A549 (cell line): ENCODE measurements around the gene HOXB4. TPM values are rescaled to one million over a fixed set of nuclear protein-coding genes. Genes with fewer than 3 reads are reported as not detected.

Source experiments
- ATAC-seq, 2 experiments: fragments of 200-7000 bp in 1 of 2; fragments of >200 bp in 1 of 2; cut with Nextera tagmentation in 1 of 2; cut with Tn5 transposase in 1 of 2; 3 replicates each; pipeline versions ENCODE4 v1.8.0 to v1.9.1; 2018 to 2020; ENCODE audit warnings: mild to moderate bottlenecking in 1 of 2, moderate library complexity in 1 of 2
- CTCF ChIA-PET: fragments of 300-600 bp; sonication (Branson Sonifier 250); formaldehyde crosslinking; extraction: SDS; loops from one replicate; lab custom pipeline; 2021; ENCODE audit warnings: antibody characterized with exemption, inconsistent platforms; lab: Yijun Ruan, JAX
- POLR2A ChIA-PET: fragments of 350-600 bp; formaldehyde crosslinking; extraction: SDS; loops from one replicate; lab custom pipeline; 2021; ENCODE audit warnings: antibody characterized with exemption, inconsistent platforms; lab: Yijun Ruan, JAX
- DNase-seq, 2 experiments: peaks; one replicate each; pipeline versions ENCODE4 v3.0.0 to v3.0.0-alpha.2; 2011 to 2016; ENCODE audit warnings: low read depth in 1 of 2, low spot score in 1 of 2
- FAIRE-seq: peaks from 2 replicates; lab custom pipeline; 2011; peaks lifted over from hg19 to GRCh38; lab: Jason Lieb, UNC
- H3K27ac ChIP-seq, 2 experiments: fragments of >200 bp; sonication (Bioruptor Twin); formaldehyde crosslinking; 3 replicates each; pipeline ENCODE4 v1.5.1; 2016 to 2017
- H3K4me1 ChIP-seq: fragments of >200 bp; sonication (Bioruptor Twin); formaldehyde crosslinking; 3 replicates; pipeline ENCODE4 v1.6.1; 2016
- H3K4me2 ChIP-seq: fragments of >200 bp; sonication (Bioruptor Twin); formaldehyde crosslinking; 3 replicates; pipeline ENCODE4 v1.6.1; 2016
- H3K4me3 ChIP-seq: fragments of >200 bp; sonication (Bioruptor Twin); formaldehyde crosslinking; 3 replicates; pipeline ENCODE4 v1.5.1; 2016
- H3K9me3 ChIP-seq: fragments of >200 bp; sonication (Bioruptor Twin); formaldehyde crosslinking; 3 replicates; pipeline ENCODE4 v1.6.1; 2016
- CEBPB ChIP-seq, 2 experiments: fragments of >200 bp in 1 of 2; sonication (Bioruptor Twin) in 1 of 2; formaldehyde crosslinking in 1 of 2; IDR thresholded peaks; 2 replicates each; pipeline ENCODE4 v1.6.1; 2012 to 2016
- CHD2 ChIP-seq: fragments of 150-350 bp; IDR thresholded peaks from 2 replicates; pipeline ENCODE4 v1.6.1; 2014; ENCODE audit warnings: low read length; ENCODE audit not compliant: partially characterized antibody
- EP300 ChIP-seq, 2 experiments: fragments of >200 bp; sonication (Bioruptor Twin); formaldehyde crosslinking; IDR thresholded peaks; 2 replicates in 1 of 2; 3 replicates in 1 of 2; pipeline ENCODE4 v1.6.1; 2016 to 2017
- FOSB ChIP-seq: fragments of 250-450 bp; sonication (Bioruptor Pico); IDR thresholded peaks from 2 replicates; pipeline ENCODE4 v1.5.0; 2020; ENCODE audit warnings: mild to moderate bottlenecking, moderate library complexity
- FOXS1 ChIP-seq: fragments of 250-450 bp; sonication (Bioruptor Pico); IDR thresholded peaks from 2 replicates; pipeline ENCODE4 v1.5.0; 2020; ENCODE audit warnings: mild to moderate bottlenecking, moderate library complexity
- GATA3 ChIP-seq: IDR thresholded peaks from 2 replicates; pipeline ENCODE4 v1.6.1; 2012; ENCODE audit warnings: borderline replicate concordance
- HEYL ChIP-seq: fragments of 250-450 bp; sonication (Bioruptor Pico); IDR thresholded peaks from 2 replicates; pipeline ENCODE4 v1.8.0; 2021; ENCODE audit warnings: mild to moderate bottlenecking, moderate library complexity
- HOXA7 ChIP-seq: fragments of 250-450 bp; sonication (Bioruptor Pico); IDR thresholded peaks from 2 replicates; pipeline ENCODE4 v1.5.0; 2020; ENCODE audit warnings: mild to moderate bottlenecking, moderate library complexity
- HOXB13 ChIP-seq: fragments of 250-450 bp; sonication (Bioruptor Pico); IDR thresholded peaks from 2 replicates; pipeline ENCODE4 v1.5.0; 2020; ENCODE audit warnings: low read depth, mild to moderate bottlenecking, moderate library complexity
- MAFK ChIP-seq: fragments of 450-650 bp; IDR thresholded peaks from 2 replicates; pipeline ENCODE4 v1.6.1; 2014; ENCODE audit not compliant: partially characterized antibody
- NPAS2 ChIP-seq: fragments of 250-450 bp; sonication (Bioruptor Pico); IDR thresholded peaks from 2 replicates; pipeline ENCODE4 v1.8.0; 2022; ENCODE audit warnings: mild to moderate bottlenecking, moderate library complexity, borderline replicate concordance
- PHF8 ChIP-seq: fragments of 200-600 bp; sonication (generic); IDR thresholded peaks from 2 replicates; pipeline ENCODE4 v1.6.1; 2016; ENCODE audit warnings: low read depth, mild to moderate bottlenecking, antibody characterized with exemption, moderate library complexity, borderline replicate concordance
- POLR2A ChIP-seq: IDR thresholded peaks from 2 replicates; pipeline ENCODE4 v1.6.1; 2012; ENCODE audit warnings: mild to moderate bottlenecking, low read length
- SREBF2 ChIP-seq: fragments of 450-650 bp; IDR thresholded peaks from 2 replicates; pipeline ENCODE4 v1.6.1; 2014; ENCODE audit warnings: mild to moderate bottlenecking, moderate library complexity
- ZC3H11A ChIP-seq: fragments of 450-650 bp; IDR thresholded peaks from 2 replicates; pipeline ENCODE4 v1.6.1; 2014; ENCODE audit warnings: antibody characterized with exemption, mild to moderate bottlenecking
- ZNF302 ChIP-seq: fragments of 250-450 bp; sonication (Bioruptor Pico); IDR thresholded peaks from 2 replicates; pipeline ENCODE4 v1.9.0; 2021; ENCODE audit warnings: inconsistent platforms, mild to moderate bottlenecking, moderate library complexity
- WGBS: methylation state at CpG from one replicate; pipeline ENCODE4 v1.1.6; 2017; ENCODE audit errors: missing lambda C conversion rate; 5-methylcytosine and 5-hydroxymethylcytosine counted together
- polyA plus RNA-seq, 4 experiments: library from polyadenylated mRNA; depleted of rRNA in 3 of 4; stranded (reverse); fragments of >200 nt; fragmentation: RNase III in 1 of 4; extraction: RNeasy Plus Mini Kit Qiagen cat#74134 plus additional on column Dnase treatment in 1 of 4; gene quantifications; 2 replicates in 3 of 4; 3 replicates in 1 of 4; pipeline ENCODE4 v1.2.3, GENCODE V29; 2011 to 2017
- TF ChIP-seq, protein P1 (sequence below): fragments of 250-450 bp; sonication (Bioruptor Pico); IDR thresholded peaks from 2 replicates; pipeline ENCODE4 v1.5.0; 2021; ENCODE audit warnings: mild to moderate bottlenecking, moderate library complexity, borderline replicate concordance
- TF ChIP-seq, protein P2 (sequence below): fragments of 450-650 bp; IDR thresholded peaks from 2 replicates; pipeline ENCODE4 v1.6.1; 2014; ENCODE audit warnings: antibody characterized with exemption
- TF ChIP-seq, protein P3 (sequence below): fragments of >200 bp; sonication (Bioruptor Twin); formaldehyde crosslinking; IDR thresholded peaks from 2 replicates; pipeline ENCODE4 v1.6.1; 2016
- TF ChIP-seq, protein P4 (sequence below): fragments of 150-350 bp; IDR thresholded peaks from 2 replicates; pipeline ENCODE4 v1.6.1; 2014; ENCODE audit warnings: low read depth, mild to moderate bottlenecking, low read length
- TF ChIP-seq, protein P5 (sequence below): fragments of >200 bp; sonication (Bioruptor Twin); formaldehyde crosslinking; IDR thresholded peaks from 3 replicates; pipeline ENCODE4 v1.6.1; 2016

Gene HOXB4
- polyA plus RNA-seq, 2 of the 4 experiments (the other 2 are of a cell fraction) = 0.30 to 0.74 TPM

DNA sequence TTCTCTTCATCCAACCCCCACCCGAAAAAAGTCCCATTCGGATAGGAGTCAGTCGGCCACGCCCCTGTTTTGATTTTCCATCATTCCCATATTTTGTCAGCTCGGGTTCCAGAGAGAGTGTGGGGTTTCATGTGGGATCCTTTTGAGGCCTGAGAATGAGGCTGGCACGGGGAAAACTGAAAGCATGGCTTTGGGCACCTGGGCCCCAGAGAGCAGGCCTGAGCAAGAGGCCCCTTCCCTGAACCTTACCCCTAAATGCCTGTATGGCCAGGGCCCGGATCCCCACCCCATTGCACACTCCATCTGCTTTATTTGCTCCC is 4.6 kb upstream of the HOXB4 start:
- ChIA-PET CTCF (interaction anchor here (0.6 to 1.8 kb wide), 10 partner anchors 27 to 367 kb away, joined by 3 to 8 read pairs (median 4); partner anchors contain the start of gene HOXB8), POLR2A (no interaction called here)
- Histone ChIP-seq H3K4me2 (no peak overlapping the region), H3K27ac (no peak overlapping the region), H3K4me3 (no peak overlapping the region), H3K9me3 (no peaks in the 10 kb centered on the region)
- ATAC-seq = no peak
- FAIRE-seq = no peak
- no peak for DNase-seq
- TF ChIP-seq, protein P1, sequence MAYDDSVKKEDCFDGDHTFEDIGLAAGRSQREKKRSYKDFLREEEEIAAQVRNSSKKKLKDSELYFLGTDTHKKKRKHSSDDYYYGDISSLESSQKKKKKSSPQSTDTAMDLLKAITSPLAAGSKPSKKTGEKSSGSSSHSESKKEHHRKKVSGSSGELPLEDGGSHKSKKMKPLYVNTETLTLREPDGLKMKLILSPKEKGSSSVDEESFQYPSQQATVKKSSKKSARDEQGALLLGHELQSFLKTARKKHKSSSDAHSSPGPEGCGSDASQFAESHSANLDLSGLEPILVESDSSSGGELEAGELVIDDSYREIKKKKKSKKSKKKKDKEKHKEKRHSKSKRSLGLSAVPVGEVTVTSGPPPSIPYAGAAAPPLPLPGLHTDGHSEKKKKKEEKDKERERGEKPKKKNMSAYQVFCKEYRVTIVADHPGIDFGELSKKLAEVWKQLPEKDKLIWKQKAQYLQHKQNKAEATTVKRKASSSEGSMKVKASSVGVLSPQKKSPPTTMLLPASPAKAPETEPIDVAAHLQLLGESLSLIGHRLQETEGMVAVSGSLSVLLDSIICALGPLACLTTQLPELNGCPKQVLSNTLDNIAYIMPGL (CRISPR knock-in tag) = no peak
- TF ChIP-seq MAFK = no peak
- no peak for TF ChIP-seq SREBF2
- TF ChIP-seq, protein P2, sequence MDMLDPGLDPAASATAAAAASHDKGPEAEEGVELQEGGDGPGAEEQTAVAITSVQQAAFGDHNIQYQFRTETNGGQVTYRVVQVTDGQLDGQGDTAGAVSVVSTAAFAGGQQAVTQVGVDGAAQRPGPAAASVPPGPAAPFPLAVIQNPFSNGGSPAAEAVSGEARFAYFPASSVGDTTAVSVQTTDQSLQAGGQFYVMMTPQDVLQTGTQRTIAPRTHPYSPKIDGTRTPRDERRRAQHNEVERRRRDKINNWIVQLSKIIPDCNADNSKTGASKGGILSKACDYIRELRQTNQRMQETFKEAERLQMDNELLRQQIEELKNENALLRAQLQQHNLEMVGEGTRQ = no peak
- no peak for TF ChIP-seq POLR2A
- TF ChIP-seq, protein P3, sequence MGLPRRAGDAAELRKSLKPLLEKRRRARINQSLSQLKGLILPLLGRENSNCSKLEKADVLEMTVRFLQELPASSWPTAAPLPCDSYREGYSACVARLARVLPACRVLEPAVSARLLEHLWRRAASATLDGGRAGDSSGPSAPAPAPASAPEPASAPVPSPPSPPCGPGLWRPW = no peak
- TF ChIP-seq NPAS2 = no peak
- TF ChIP-seq HEYL (CRISPR knock-in tag) = no peak
- no peak for TF ChIP-seq PHF8
- TF ChIP-seq, all 56 proteins: peak for 0
- peaks cover 20% of the 10 kb centered on the region for H3K4me1 ChIP-seq
- 85% methylated on average over 7 of the region's 7 CpGs for WGBS

DNA sequence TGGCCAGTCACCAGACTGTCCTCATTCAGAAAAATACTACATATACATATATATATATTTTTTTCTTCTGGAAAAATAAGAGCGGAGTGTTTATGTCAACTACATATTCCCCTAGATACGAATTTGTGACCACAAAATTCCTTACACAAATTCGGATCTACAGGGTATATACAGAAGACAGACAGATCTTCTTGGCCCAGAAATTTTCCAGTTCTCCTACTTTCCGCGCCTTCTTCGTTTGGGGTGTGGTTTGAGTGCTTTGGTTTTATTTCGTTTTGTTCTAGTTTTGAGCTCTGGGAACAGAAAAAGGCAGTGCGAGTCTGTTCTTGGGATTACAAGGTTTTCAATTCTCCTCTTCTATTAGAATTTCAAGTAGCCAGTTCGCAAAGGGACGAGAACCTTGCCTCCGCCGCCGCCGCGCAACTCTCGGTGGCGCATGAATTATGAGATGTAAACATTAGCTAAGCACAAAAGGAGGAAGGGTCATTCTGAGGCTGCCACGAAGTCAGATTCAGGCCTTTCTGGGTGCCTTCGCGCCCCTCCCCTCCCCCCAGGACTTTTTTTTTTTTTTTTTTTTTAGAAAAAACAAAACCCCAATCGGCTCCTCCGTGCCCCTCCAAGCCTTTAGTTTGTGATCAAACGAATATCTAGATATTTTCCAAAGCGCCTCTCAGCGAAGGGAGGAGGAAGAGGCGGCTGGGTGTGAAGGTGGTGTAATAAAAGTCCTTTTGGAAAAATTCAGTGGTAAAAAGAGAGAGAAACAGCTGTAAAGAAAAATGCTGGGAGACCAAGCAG is 1.8 kb upstream of the HOXB4 start:
- CTCF ChIA-PET = no interaction called here
- POLR2A ChIA-PET = no interaction called here
- no peak for FAIRE-seq
- Histone ChIP-seq H3K4me1 (peaks cover 19% of the 10 kb centered on the region), H3K27ac (no peak overlapping the region), H3K4me2 (no peak overlapping the region), H3K9me3 (no peaks in the 10 kb centered on the region), H3K4me3 (no peak overlapping the region)
- DNase-seq = no peak
- TF ChIP-seq FOXS1 (CRISPR knock-in tag) (no peak), POLR2A (no peak), CEBPB (IDR thresholded peaks at IDR 0.05) (no peak), ZC3H11A (no peak)
- ATAC-seq = no peak
- 85% methylated on average over 26 of the region's 26 CpGs for WGBS

DNA sequence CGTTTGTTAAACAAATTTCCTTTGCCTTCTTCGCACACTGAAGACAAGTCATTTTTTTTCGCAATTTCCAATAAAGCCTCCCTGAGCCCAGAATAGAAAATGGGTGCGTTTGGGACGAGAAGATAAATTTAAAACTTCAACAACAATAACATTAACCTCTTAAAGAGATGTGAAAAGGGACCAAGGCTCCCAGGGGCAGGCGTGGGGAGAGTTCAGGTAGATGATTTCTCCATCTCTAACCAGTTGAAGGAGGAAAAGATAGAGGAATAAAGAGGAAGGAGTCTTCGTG is 1.3 kb upstream of the HOXB4 start:
- FAIRE-seq (no peak), DNase-seq (no peak), ATAC-seq (no peak)
- H3K4me1 ChIP-seq = peaks cover 19% of the 10 kb centered on the region
- H3K4me3 ChIP-seq = no peak overlapping the region
- WGBS = 81% methylated on average over 7 of the region's 7 CpGs
- H3K27ac ChIP-seq = no peak overlapping the region
- ChIA-PET CTCF (no interaction called here), POLR2A (no interaction called here)
- H3K4me2 ChIP-seq = no peak overlapping the region
- TF ChIP-seq ZNF302 (CRISPR knock-in tag) (no peak), HOXA7 (CRISPR knock-in tag) (no peak), FOSB (CRISPR knock-in tag) (no peak), GATA3 (no peak), CHD2 (no peak), FOXS1 (CRISPR knock-in tag) (no peak), EP300 (IDR thresholded peaks at IDR 0.05) (no peak), HOXB13 (CRISPR knock-in tag) (no peak)
- TF ChIP-seq, protein P4, sequence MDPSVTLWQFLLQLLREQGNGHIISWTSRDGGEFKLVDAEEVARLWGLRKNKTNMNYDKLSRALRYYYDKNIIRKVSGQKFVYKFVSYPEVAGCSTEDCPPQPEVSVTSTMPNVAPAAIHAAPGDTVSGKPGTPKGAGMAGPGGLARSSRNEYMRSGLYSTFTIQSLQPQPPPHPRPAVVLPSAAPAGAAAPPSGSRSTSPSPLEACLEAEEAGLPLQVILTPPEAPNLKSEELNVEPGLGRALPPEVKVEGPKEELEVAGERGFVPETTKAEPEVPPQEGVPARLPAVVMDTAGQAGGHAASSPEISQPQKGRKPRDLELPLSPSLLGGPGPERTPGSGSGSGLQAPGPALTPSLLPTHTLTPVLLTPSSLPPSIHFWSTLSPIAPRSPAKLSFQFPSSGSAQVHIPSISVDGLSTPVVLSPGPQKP = no peak
- TF ChIP-seq, protein P5, sequence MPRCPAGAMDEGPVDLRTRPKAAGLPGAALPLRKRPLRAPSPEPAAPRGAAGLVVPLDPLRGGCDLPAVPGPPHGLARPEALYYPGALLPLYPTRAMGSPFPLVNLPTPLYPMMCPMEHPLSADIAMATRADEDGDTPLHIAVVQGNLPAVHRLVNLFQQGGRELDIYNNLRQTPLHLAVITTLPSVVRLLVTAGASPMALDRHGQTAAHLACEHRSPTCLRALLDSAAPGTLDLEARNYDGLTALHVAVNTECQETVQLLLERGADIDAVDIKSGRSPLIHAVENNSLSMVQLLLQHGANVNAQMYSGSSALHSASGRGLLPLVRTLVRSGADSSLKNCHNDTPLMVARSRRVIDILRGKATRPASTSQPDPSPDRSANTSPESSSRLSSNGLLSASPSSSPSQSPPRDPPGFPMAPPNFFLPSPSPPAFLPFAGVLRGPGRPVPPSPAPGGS = no peak
- H3K9me3 ChIP-seq = no peaks in the 10 kb centered on the region
